SU-DHL-6 (cell line): ENCODE data around the gene PKNOX2.

Source experiments
- H2AFZ ChIP-seq: fragments of 200-600 bp; sonication (generic); 2 replicates; pipeline ENCODE4 v1.6.1; 2014; ENCODE audit warnings: low read depth, mild to moderate bottlenecking, moderate library complexity, mixed read lengths, antibody characterized with exemption, low read length; ENCODE audit not compliant: severe bottlenecking
- H3F3A ChIP-seq: fragments of 200-600 bp; shearing (Covaris generic); 2 replicates; pipeline ENCODE4 v1.6.0; 2016; ENCODE audit warnings: antibody characterized with exemption, mild to moderate bottlenecking; ENCODE audit not compliant: insufficient read depth
- H3K27ac ChIP-seq: fragments of 200-600 bp; sonication (generic); 2 replicates; pipeline ENCODE4 v1.5.1; 2016; ENCODE audit warnings: low read depth, mild to moderate bottlenecking, low read length, moderate library complexity, mixed read lengths
- H3K27me3 ChIP-seq: fragments of 200-600 bp; sonication (generic), shearing (Covaris generic); 2 replicates; pipeline ENCODE4 v1.6.0; 2014; ENCODE audit warnings: mild to moderate bottlenecking, low read length
- H3K36me3 ChIP-seq: fragments of 200-600 bp; sonication (generic); 2 replicates; pipeline ENCODE4 v1.6.1; 2014; ENCODE audit warnings: mild to moderate bottlenecking, low read length, mixed read lengths
- H3K4me2 ChIP-seq: fragments of 300-600, 200-600 bp; shearing (Covaris generic), sonication (generic); 2 replicates; pipeline ENCODE4 v1.6.0; 2014; ENCODE audit warnings: low read length, low read depth, mild to moderate bottlenecking; ENCODE audit not compliant: poor library complexity, severe bottlenecking
- H3K4me3 ChIP-seq: fragments of 200-600 bp; sonication (generic); 2 replicates; pipeline ENCODE4 v1.5.1; 2014; ENCODE audit warnings: antibody characterized with exemption, low read length, mild to moderate bottlenecking, mixed read lengths; ENCODE audit not compliant: insufficient read depth, poor library complexity, severe bottlenecking
- H3K79me2 ChIP-seq: fragments of 200-600 bp; sonication (generic); 2 replicates; pipeline ENCODE4 v1.6.1; 2014; ENCODE audit warnings: mild to moderate bottlenecking, low read length, moderate library complexity; ENCODE audit not compliant: insufficient read depth
- H3K9ac ChIP-seq: fragments of 200-600 bp; sonication (generic); 2 replicates; pipeline ENCODE4 v1.7.0; 2014; ENCODE audit warnings: mild to moderate bottlenecking, low read length
- H3K9me2 ChIP-seq: fragments of 200-600 bp; sonication (generic); replicated peaks from 2 replicates; pipeline ENCODE4 v1.6.1; 2014; ENCODE audit warnings: low read length; ENCODE audit not compliant: insufficient read depth
- H3K9me3 ChIP-seq: fragments of 200-600 bp; sonication (generic); 2 replicates; pipeline ENCODE4 v1.6.1; 2014; ENCODE audit warnings: low read length, mixed read lengths; ENCODE audit not compliant: insufficient read depth
- H4K20me1 ChIP-seq: fragments of 200-600 bp; sonication (generic); 2 replicates; pipeline ENCODE4 v1.6.1; 2014; ENCODE audit warnings: low read depth, mild to moderate bottlenecking, antibody characterized with exemption, low read length, moderate library complexity, mixed read lengths
- EZH2phosphoT487 ChIP-seq: fragments of 200-600 bp; sonication (generic), shearing (Covaris generic); conservative IDR thresholded peaks from 2 replicates; pipeline ENCODE4 v1.6.1; 2018; ENCODE audit warnings: mild to moderate bottlenecking, antibody characterized with exemption, low read length, moderate library complexity, mixed read lengths
- TF ChIP-seq, protein P1 (sequence below): fragments of 200-600 bp; sonication (generic); IDR thresholded peaks from one replicate; pipeline ENCODE4 v1.5.1; 2017; ENCODE audit warnings: antibody characterized with exemption, mild to moderate bottlenecking, low read length, moderate library complexity; ENCODE audit not compliant: insufficient read depth, poor library complexity, severe bottlenecking

The PKNOX2 gene

DNA sequence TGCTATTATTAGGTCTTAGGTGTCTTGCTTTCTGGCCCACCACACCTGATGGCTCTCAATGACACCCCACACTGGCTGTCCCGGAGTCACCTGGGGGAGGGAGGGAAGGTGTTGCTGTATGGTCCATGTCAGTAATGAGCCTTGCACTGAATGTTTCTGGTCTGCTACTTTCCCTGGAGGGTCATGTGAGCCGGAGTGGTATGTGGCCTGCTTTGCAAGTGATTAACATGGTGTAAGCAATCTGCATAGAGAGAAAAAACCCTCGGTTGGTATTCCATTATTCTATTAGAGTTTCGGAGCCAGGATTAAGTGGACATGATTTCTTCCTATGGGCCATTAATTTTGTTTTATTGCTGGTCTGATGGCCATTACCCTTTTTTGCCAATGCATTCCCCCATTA is 63.9 kb downstream of the PKNOX2 start:
- Histone ChIP-seq H3K36me3 (no peaks in the 10 kb centered on the region), H4K20me1 (no peaks in the 10 kb centered on the region), H3F3A (no peaks in the 10 kb centered on the region), H3K9me2 (no peaks in the 10 kb centered on the region), H3K27me3 (no peaks in the 10 kb centered on the region), H2AFZ (no peak overlapping the region), H3K79me2 (no peaks in the 10 kb centered on the region), H3K9me3 (no peaks in the 10 kb centered on the region), H3K4me3 (no peak overlapping the region), H3K4me2 (no peak overlapping the region), H3K27ac (no peak overlapping the region), H3K9ac (no peak overlapping the region)
- TF ChIP-seq, protein P1, sequence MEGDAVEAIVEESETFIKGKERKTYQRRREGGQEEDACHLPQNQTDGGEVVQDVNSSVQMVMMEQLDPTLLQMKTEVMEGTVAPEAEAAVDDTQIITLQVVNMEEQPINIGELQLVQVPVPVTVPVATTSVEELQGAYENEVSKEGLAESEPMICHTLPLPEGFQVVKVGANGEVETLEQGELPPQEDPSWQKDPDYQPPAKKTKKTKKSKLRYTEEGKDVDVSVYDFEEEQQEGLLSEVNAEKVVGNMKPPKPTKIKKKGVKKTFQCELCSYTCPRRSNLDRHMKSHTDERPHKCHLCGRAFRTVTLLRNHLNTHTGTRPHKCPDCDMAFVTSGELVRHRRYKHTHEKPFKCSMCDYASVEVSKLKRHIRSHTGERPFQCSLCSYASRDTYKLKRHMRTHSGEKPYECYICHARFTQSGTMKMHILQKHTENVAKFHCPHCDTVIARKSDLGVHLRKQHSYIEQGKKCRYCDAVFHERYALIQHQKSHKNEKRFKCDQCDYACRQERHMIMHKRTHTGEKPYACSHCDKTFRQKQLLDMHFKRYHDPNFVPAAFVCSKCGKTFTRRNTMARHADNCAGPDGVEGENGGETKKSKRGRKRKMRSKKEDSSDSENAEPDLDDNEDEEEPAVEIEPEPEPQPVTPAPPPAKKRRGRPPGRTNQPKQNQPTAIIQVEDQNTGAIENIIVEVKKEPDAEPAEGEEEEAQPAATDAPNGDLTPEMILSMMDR = no peak
- TF ChIP-seq EZH2phosphoT487 = no peak

DNA sequence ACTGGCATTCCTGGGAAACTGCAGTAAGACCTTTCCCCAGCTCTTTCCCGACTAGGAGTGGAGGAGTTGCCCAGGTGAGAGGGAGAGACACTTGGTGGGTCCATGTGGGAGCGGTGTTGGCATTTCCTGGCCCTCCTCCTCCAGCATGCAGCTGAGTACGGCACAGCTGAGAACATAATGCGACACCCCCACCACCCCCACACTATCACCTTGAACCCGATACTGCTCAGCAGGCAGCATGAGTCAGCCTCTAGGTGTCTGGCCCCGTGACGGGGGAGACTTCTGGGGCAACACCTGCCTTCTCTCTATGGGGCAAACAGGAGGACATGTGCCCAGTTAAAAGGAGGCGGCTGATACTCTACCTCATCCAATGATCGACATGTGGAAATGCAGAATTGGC is 64.4 kb downstream of the PKNOX2 start:
- Histone ChIP-seq H3F3A (no peaks in the 10 kb centered on the region), H3K27ac (no peak overlapping the region), H3K9me2 (no peaks in the 10 kb centered on the region), H3K79me2 (no peaks in the 10 kb centered on the region), H3K4me3 (no peak overlapping the region), H3K27me3 (no peaks in the 10 kb centered on the region), H3K9ac (no peak overlapping the region), H3K36me3 (no peaks in the 10 kb centered on the region), H2AFZ (no peak overlapping the region), H3K9me3 (no peaks in the 10 kb centered on the region), H4K20me1 (no peaks in the 10 kb centered on the region), H3K4me2 (no peak overlapping the region)
- TF ChIP-seq, protein P1 = no peak
- TF ChIP-seq EZH2phosphoT487 = no peak

- no peaks in the 10 kb centered on the region for H3K36me3 ChIP-seq
- no peaks in the 10 kb centered on the region for H4K20me1 ChIP-seq
- no peaks in the 10 kb centered on the region for H3K27me3 ChIP-seq
- no peaks in the 10 kb centered on the region for H3K9me2 ChIP-seq
- H2AFZ ChIP-seq = no peak overlapping the region
- no peaks in the 10 kb centered on the region for H3F3A ChIP-seq
- no peaks in the 10 kb centered on the region for H3K79me2 ChIP-seq
- no peak overlapping the region for H3K4me3 ChIP-seq
- H3K9me3 ChIP-seq = no peaks in the 10 kb centered on the region
- H3K4me2 ChIP-seq = no peak overlapping the region
- TF ChIP-seq, protein P1 = no peak
- no peak for TF ChIP-seq EZH2phosphoT487
- H3K27ac ChIP-seq = no peak overlapping the region
- no peak overlapping the region for H3K9ac ChIP-seq
Measured at GRCh38 chr11:125229916-125230315, 65.4 kb downstream of the PKNOX2 start.

GRCh38 chr11:125233116-125233515 is 68.6 kb downstream of the PKNOX2 start:
- H3K4me3 ChIP-seq = no peak overlapping the region
- no peak overlapping the region for H2AFZ ChIP-seq
- no peaks in the 10 kb centered on the region for H3K9me2 ChIP-seq
- no peaks in the 10 kb centered on the region for H3K36me3 ChIP-seq
- no peak overlapping the region for H3K4me2 ChIP-seq
- H3K9me3 ChIP-seq = no peaks in the 10 kb centered on the region
- no peaks in the 10 kb centered on the region for H3K79me2 ChIP-seq
- H3F3A ChIP-seq = no peaks in the 10 kb centered on the region
- no peak overlapping the region for H3K27ac ChIP-seq
- H4K20me1 ChIP-seq = no peaks in the 10 kb centered on the region
- H3K9ac ChIP-seq = no peak overlapping the region
- TF ChIP-seq, protein P1 = no peak
- TF ChIP-seq EZH2phosphoT487 = no peak
- H3K27me3 ChIP-seq = no peaks in the 10 kb centered on the region
